GM19240 (cell line): ENCODE measurements around the gene ANKH.
A peak's percentile ranks its signal among the peaks of the same experiment; 100 is the strongest.

Source experiments
- DNase-seq: peaks from one replicate; pipeline ENCODE4 v3.0.0; 2011; ENCODE audit warnings: low spot score; ENCODE audit not compliant: insufficient read length

The ANKH gene

GRCh38 chr5:14738050-14738449 lies 133.5 kb downstream of the ANKH start:
- DNase-seq, result no peak

- no peak for DNase-seq
Measured at GRCh38 chr5:14737291-14737690, 134.3 kb downstream of the ANKH start.

GRCh38 chr5:14735944-14736343 lies 135.6 kb downstream of the ANKH start:
- DNase-seq, result no peak

GRCh38 chr5:14734396-14734795 lies 137.2 kb downstream of the ANKH start:
- no peak for DNase-seq

GRCh38 chr5:14733661-14734060 lies 137.9 kb downstream of the ANKH start:
- DNase-seq, result no peak

- DNase-seq, result no peak
Measured at GRCh38 chr5:14732991-14733390, 138.6 kb downstream of the ANKH start.

GRCh38 chr5:14730881-14731280 lies 140.7 kb downstream of the ANKH start:
- DNase-seq, result no peak

- DNase-seq, result no peak
Measured at GRCh38 chr5:14730466-14730865, 141.1 kb downstream of the ANKH start.

- no peak for DNase-seq
Measured at GRCh38 chr5:14729448-14730385, 141.9 kb downstream of the ANKH start.

- DNase-seq, result no peak
Measured at GRCh38 chr5:14728459-14728938, 143.1 kb downstream of the ANKH start.

GRCh38 chr5:14727928-14728458 lies 143.6 kb downstream of the ANKH start:
- DNase-seq, result no peak

GRCh38 chr5:14727428-14727865 lies 144.1 kb downstream of the ANKH start:
- DNase-seq, result peak; percentile 50

- no peak for DNase-seq
Measured at GRCh38 chr5:14726066-14726838, 145.3 kb downstream of the ANKH start.

GRCh38 chr5:14724633-14725032 lies 146.9 kb downstream of the ANKH start:
- DNase-seq, result no peak

GRCh38 chr5:14723701-14724132 lies 147.9 kb downstream of the ANKH start:
- no peak for DNase-seq

GRCh38 chr5:14722923-14723322 lies 148.7 kb downstream of the ANKH start:
- DNase-seq, result no peak

GRCh38 chr5:14721990-14722656 lies 149.5 kb downstream of the ANKH start:
- no peak for DNase-seq

- DNase-seq, result no peak
Measured at GRCh38 chr5:14720236-14720923, 151.2 kb downstream of the ANKH start.

GRCh38 chr5:14718778-14719177 lies 152.8 kb downstream of the ANKH start:
- no peak for DNase-seq
